Islet precursor cell (in vitro differentiated cells): ENCODE results near the gene CEACAM6.

Experiments
- DNase-seq: peaks from one replicate; pipeline ENCODE4 v3.0.0-alpha.2; 2018

CEACAM6 gene

DNA sequence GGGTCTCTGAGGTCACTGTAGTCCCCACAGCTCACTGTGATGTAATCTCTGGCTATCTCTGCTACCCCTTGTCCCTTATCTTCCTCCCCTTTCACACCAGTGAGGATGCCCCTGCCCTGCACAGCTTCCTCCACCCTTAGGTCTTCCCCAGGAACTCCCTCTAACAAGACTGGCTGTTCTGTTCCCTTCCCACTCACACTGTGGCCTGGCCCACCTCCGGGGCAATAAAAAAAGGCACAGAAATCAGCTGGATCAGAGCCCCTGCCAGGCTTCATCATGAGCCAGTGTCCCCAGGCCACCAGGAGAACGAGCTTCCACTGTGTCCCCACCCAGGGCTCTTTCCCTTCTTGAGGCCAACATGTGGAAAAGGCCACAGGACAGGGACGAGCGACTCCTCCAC is 45.7 kb downstream of the CEACAM6 start:
- DNase-seq: no peak

DNA sequence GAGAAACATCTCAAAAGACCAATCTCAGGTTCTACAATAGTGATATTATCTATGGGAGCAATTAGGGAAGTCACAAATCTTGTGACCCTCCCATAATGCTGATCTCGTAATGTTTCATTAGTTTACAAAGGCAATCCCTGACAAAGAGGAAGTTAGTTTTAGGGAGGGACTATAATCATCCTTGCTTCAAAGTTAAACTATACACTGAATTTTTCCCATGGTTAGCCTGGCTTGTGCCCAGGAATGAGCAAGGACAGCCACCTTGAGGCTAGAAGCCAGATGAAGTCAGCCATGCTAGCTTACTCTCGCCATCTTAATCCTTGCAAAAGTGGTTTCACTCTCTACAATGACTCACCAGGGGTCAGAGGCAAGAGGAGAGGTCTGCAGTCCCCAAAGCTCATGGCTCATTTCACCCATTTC is 46.5 kb downstream of the CEACAM6 start:
- no peak for DNase-seq

GRCh38 chr19:41802770-41803169 is 47.4 kb downstream of the CEACAM6 start:
- no peak for DNase-seq

- no peak for DNase-seq
Measured at GRCh38 chr19:41804336-41804735, 49.0 kb downstream of the CEACAM6 start.

DNA sequence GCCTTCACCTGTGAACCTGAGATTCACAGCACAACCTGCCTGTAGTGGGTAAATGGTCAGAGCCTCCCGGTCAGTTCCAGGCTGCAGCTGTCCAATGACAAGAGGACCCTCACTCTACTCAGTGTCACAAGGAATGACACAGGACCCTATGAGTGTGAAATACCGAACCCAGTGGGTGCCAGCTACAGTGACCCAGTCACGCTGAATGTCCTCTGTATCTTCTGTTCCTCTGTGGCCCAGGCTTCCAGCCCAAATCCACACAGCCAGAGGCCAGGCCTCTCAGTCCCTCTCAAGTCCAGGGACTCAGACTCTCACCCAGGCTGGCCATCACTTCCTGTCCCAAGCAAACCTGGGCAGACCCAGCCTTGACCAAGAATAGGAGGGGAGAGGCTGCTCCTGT is 51.8 kb downstream of the CEACAM6 start:
- no peak for DNase-seq

DNA sequence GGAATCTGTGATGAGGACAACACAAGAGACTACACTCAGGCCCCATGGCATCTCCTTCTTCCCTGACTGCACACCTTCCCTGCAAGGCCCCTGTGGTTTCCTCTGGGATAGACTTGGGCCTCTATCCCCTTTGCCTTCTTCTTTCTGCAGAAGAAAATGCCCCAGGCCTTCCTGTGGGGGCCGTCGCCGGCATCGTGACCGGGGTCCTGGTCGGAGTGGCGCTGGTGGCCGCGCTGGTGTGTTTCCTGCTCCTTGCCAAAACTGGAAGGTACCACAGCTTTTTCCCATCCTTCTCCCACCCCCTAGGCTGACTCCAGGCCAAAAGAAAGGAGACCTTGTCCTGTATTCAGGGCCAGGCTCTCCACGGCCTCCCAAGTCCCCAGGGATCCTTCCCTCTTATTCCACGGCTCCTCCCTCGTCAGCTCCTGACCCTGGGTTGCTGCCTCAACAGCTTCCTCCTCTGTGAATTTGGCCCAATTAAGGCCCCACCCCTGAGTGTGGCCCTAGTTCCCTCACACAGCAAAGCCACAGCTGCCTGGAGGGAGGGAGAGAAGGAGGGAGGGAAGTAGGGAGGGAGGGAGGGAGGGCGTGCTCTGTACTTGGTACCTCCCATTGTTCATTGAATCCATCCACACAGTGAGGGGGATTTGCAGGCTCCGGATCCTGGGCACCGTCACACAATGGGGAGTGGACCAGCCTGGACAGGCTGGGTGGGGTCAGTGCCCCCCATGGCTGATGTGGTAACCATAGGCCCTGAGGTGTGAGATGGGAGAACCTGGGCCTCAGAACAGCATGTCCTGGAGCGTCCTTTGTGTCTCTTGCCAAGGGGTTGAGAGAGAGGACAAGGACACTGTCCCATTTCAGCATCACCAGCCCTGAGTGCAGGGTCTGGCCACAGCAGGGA is 53.6 kb downstream of the CEACAM6 start:
- no peak for DNase-seq

DNA sequence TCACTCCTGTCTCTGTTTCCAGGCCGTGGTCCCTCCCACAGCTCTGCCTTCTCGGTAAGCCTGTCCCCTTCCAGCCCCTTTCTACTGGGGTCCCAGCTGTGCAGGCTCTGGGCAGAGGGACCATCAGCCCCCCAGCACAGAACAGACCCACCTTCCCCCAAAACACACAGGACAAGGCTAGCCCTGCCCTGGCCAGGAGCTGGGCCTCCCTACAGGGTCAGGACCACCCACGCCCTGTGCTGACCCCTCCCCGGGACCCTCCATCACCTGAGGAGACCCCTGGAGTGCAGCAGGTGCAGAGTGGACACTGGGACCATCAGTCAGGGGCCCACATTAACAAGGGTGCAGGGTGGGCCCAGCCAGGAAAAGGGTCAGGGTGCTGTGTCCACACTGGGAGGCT is 55.0 kb downstream of the CEACAM6 start:
- DNase-seq: no peak

DNA sequence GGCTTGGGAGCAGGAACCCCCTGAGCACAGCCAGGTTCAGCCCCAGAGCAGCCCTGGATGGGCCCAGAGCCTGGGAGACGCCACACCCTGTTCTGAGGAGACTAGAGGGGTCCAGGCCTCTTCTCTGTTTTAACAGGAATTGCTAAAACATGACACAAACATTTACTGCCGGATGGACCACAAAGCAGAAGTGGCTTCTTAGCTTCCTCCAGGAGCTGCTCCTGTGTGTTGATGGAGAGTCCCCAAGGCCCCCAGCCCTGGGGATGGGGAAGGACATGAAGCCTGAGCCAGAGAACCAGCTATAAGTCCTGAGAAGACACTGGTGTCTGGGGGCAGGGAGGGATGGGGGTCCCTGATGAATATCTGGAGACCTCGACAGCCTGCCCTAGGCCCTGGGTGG is 55.7 kb downstream of the CEACAM6 start:
- no peak for DNase-seq

DNA sequence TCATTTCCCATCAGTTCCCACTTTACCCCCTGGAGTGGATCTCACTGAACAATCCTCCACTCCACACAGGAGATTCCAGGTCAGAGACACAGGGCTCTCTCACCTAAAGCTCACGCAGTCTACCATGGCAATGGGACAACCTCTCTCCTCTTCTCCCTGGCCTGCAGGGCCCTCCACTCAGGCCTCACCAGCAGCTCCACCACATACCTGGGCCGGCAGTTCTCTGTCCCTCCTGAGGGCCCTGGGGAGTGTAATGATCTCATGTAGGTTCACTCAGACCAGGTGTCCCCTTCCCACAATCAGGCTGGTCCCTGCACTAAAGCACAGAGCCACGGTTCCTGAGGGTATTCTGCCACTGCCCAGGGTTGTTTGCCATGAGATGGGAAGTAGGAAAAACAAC is 56.7 kb downstream of the CEACAM6 start:
- DNase-seq: no peak

GRCh38 chr19:41813911-41814310 is 58.6 kb downstream of the CEACAM6 start:
- no peak for DNase-seq

- DNase-seq: no peak
Measured at GRCh38 chr19:41815301-41815700, 60.0 kb downstream of the CEACAM6 start.

- DNase-seq: no peak
Measured at GRCh38 chr19:41816761-41817160, 61.4 kb downstream of the CEACAM6 start.

DNA sequence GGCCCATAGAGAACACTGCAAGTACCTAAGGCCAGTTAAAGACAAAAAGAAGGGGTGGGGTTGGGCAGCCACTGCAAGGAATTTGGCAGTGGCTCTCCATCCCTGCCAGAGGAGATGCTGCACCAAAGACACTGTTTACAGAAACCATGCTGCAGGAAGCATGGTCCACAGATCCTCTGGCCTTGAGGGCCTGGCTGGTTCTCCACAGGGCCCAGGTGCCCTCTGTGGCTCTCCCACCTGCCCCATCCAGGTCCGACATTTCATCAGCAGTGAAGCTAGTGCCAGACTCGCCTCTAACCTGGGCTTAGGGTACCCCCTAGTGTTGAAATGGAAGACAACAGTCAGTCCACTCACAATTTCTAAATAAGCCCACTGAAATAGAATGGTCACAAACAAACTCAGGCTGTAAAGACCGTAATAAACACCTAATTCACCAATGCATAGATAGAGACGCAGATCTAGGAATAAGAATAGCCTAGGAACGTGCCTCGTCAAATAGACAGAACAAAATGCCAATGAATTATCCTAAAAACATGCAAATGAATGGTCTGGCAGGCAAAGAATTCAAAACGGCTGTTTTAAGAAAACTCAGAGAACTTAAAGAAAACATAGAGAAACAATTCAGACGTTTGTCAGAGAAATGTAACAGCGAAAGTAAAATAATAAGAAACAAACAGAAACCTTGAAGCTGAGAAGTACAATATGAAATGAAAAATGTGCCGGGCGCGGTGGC is 65.8 kb downstream of the CEACAM6 start:
- peak; percentile 67 for DNase-seq
